Neutrophil (primary cell): ENCODE measurements around the gene NELL1.

ENCODE experiments used
- H3K27ac ChIP-seq: fragments of 200-600 bp; sonication (generic); 2 replicates; pipeline ENCODE4 v1.5.1; 2016; ENCODE audit warnings: mild to moderate bottlenecking, moderate library complexity
- H3K27me3 ChIP-seq: fragments of 200-600 bp; sonication (generic); 2 replicates; pipeline ENCODE4 v1.6.0; 2016; ENCODE audit warnings: mild to moderate bottlenecking
- H3K36me3 ChIP-seq: fragments of 200-600 bp; sonication (generic); 2 replicates; pipeline ENCODE4 v1.5.1; 2017
- H3K4me1 ChIP-seq, 2 experiments: fragments of 200-600 bp in 1 of 2; sonication (generic) in 1 of 2; 1 replicate in 1 of 2; 2 replicates in 1 of 2; pipeline versions ENCODE4 v1.5.1 to v1.6.1; 2013 to 2016; ENCODE audit warnings: low read depth in 1 of 2, low read length in 1 of 2, mild to moderate bottlenecking in 1 of 2, moderate library complexity in 1 of 2; ENCODE audit not compliant: control insufficient read depth in 1 of 2, insufficient read depth in 1 of 2
- H3K4me3 ChIP-seq, 2 experiments: fragments of 200-600 bp in 1 of 2; sonication (generic) in 1 of 2; 1 replicate in 1 of 2; 2 replicates in 1 of 2; pipeline ENCODE4 v1.5.1; 2013 to 2016; ENCODE audit warnings: low read depth in 1 of 2, low read length in 1 of 2, mild to moderate bottlenecking in 1 of 2, moderate library complexity in 1 of 2
- H3K9me3 ChIP-seq: fragments of 200-600 bp; sonication (generic); 2 replicates; pipeline ENCODE4 v1.5.1; 2016
- TF ChIP-seq, protein P1 (sequence below): fragments of 200-600 bp; sonication (generic); IDR thresholded peaks from 2 replicates; pipeline ENCODE4 v1.5.1; 2016; ENCODE audit warnings: antibody characterized with exemption

The NELL1 gene

DNA sequence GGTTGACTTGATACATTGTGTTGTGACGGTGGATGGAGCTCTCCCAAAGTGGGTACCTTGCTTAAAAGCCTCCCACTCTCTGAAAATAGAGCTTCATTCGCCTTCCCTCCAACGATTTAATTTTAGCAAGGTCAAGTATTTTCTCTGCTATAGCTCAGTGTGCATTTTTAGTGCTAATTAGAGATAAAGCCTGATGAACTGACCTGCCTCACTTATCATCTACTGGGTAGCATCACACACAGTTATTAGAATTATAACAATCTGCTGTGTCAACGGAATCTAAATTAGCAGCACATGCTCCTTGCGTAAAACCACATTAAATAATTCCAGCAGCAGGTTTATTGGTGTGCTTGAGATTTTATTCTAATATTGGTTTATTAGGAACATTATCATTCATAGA lies 701.7 kb downstream of the NELL1 start:
- H3K9me3 ChIP-seq: no peaks in the 10 kb centered on the region
- no peaks in the 10 kb centered on the region for H3K4me1 ChIP-seq
- TF ChIP-seq, protein P1, sequence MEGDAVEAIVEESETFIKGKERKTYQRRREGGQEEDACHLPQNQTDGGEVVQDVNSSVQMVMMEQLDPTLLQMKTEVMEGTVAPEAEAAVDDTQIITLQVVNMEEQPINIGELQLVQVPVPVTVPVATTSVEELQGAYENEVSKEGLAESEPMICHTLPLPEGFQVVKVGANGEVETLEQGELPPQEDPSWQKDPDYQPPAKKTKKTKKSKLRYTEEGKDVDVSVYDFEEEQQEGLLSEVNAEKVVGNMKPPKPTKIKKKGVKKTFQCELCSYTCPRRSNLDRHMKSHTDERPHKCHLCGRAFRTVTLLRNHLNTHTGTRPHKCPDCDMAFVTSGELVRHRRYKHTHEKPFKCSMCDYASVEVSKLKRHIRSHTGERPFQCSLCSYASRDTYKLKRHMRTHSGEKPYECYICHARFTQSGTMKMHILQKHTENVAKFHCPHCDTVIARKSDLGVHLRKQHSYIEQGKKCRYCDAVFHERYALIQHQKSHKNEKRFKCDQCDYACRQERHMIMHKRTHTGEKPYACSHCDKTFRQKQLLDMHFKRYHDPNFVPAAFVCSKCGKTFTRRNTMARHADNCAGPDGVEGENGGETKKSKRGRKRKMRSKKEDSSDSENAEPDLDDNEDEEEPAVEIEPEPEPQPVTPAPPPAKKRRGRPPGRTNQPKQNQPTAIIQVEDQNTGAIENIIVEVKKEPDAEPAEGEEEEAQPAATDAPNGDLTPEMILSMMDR: no peak
- no peak overlapping the region for H3K4me3 ChIP-seq
- no peak overlapping the region for H3K27ac ChIP-seq
- no peaks in the 10 kb centered on the region for H3K36me3 ChIP-seq
- H3K27me3 ChIP-seq: no peaks in the 10 kb centered on the region

DNA sequence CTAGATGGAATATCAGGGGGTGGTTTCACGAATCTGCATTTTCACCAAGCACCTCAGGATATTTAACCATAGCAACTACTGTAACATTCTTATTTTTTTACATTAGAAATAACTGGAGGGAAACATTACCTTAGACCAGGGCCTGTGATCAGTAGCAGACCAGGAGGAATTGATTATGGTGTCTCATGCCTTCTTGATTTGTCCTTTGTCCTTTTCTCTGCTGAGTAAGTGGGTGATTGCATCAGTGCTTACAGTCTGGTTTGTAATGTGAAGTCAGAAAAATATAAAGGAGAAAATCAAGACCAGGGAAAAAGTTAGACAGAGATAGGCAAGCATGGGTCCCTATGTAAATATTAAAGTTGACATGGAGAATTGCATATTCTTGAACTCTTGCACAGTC lies 703.3 kb downstream of the NELL1 start:
- no peak overlapping the region for H3K4me3 ChIP-seq
- TF ChIP-seq, protein P1: no peak
- no peaks in the 10 kb centered on the region for H3K27me3 ChIP-seq
- no peak overlapping the region for H3K27ac ChIP-seq
- H3K4me1 ChIP-seq: no peaks in the 10 kb centered on the region
- no peaks in the 10 kb centered on the region for H3K9me3 ChIP-seq
- H3K36me3 ChIP-seq: no peaks in the 10 kb centered on the region

DNA sequence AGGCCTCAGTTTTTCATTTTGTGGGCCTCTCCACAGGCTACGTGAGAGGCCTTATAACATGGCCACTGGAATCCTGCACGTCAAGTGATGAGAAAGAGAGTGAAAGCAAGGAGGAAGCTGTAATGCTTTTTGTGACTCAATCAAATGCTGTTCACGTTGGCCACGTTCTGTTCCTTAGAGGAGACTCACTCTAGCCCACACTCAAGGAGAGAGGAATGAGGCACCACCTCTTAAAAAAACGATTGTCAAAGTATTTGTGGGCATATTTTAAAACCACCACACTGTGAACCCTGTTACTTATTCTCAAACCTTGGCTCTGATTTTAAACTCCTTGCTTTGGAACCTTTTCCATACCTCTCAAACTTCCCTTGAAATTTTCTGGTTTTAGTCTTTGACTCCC lies 705.0 kb downstream of the NELL1 start:
- Histone ChIP-seq H3K4me3 (no peak overlapping the region), H3K27me3 (no peaks in the 10 kb centered on the region), H3K27ac (no peak overlapping the region), H3K4me1 (no peaks in the 10 kb centered on the region), H3K36me3 (no peaks in the 10 kb centered on the region), H3K9me3 (no peaks in the 10 kb centered on the region)
- TF ChIP-seq, protein P1: no peak

DNA sequence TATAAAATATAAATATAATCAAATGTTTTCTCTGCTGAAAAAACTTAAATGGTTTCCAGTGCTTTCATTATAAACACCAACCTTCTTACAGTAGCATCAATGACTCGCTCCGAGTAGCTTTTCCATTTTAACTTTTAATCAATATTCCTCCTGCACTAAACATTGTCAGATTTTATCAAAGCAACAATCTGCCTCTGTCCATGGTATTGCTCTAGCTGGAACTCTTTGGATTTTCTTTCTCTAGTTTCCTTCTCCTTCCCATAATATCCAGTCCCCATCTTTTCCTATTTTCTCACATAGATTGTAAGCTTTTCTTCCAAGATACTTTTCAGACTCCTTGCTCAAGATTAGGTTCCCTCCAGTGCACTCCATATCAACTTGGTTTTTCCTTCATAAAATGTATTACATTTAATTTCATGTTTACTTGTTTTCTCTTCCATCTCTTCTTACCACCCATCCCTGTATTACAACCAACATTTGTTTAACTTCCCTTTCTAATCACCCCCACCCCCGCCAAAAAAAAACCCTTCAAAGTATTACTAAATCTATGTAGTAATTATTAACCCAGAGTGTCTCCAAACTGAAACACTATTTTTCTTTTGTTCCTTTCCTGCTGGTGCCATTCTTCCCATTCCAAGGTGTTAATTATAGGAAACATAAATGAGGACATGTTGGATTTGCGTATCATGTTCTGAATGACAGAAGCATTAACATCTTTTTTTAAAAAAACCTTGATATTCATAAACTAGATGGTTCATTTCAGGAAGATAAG lies 716.5 kb downstream of the NELL1 start:
- Histone ChIP-seq H3K27ac (no peak overlapping the region), H3K4me3 (no peak overlapping the region), H3K27me3 (no peaks in the 10 kb centered on the region), H3K36me3 (no peaks in the 10 kb centered on the region), H3K4me1 (no peaks in the 10 kb centered on the region), H3K9me3 (no peaks in the 10 kb centered on the region)
- TF ChIP-seq, protein P1: no peak

DNA sequence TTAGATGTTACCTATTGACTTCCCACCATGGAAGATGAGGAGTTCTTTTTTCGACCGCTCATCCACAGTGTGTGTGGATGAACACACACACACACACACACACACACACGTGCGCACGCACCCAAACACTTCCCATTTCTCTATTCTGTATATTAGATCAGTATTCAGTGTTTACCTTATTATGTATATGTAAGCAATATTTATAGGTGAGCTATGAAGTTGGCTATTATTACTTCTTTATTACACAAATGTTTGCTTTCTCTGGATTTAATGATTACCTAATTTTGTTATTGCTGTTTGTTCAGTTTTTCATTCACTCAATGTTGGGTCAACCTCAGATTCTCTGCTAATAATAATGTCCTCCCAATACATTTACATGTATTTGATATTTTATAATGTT lies 721.0 kb downstream of the NELL1 start:
- H3K27me3 ChIP-seq: no peaks in the 10 kb centered on the region
- H3K27ac ChIP-seq: no peak overlapping the region
- no peaks in the 10 kb centered on the region for H3K36me3 ChIP-seq
- no peaks in the 10 kb centered on the region for H3K9me3 ChIP-seq
- TF ChIP-seq, protein P1: no peak
- H3K4me3 ChIP-seq: no peak overlapping the region
- no peaks in the 10 kb centered on the region for H3K4me1 ChIP-seq
